NCI-H1436 (cell line): ENCODE measurements around the gene COL20A1.
"Not testable (repeated sequence)": the region's sequence is repeated elsewhere in the genome, so short reads cannot be mapped to it uniquely, and the experiment has no call there.

Experiments used
- DNase-seq: peaks from one replicate; lab custom pipeline; 2025; lab: John Stamatoyannopoulos, UW

COL20A1 gene

GRCh38 chr20:63292904-63293303 lies at the start of gene COL20A1:
TSS of gene COL20A1 (plus strand) at chr20:63293186. CDS start at chr20:63295108, 1,922 bp downstream.
- no peak for DNase-seq

- no peak for DNase-seq
Measured at GRCh38 chr20:63243604-63244247, 49.3 kb upstream of the COL20A1 start.

GRCh38 chr20:63244468-63244867 lies 48.5 kb upstream of the COL20A1 start:
- no peak for DNase-seq

- DNase-seq: no peak
Measured at GRCh38 chr20:63246490-63247288, 46.3 kb upstream of the COL20A1 start.

- DNase-seq: no peak
Measured at GRCh38 chr20:63247671-63248228, 45.2 kb upstream of the COL20A1 start.

GRCh38 chr20:63248835-63249591 lies 44.0 kb upstream of the COL20A1 start:
- no peak for DNase-seq

GRCh38 chr20:63249891-63250290 lies 43.1 kb upstream of the COL20A1 start:
- DNase-seq: no peak

GRCh38 chr20:63251350-63251749 lies 41.6 kb upstream of the COL20A1 start:
- DNase-seq: not testable (repeated sequence)

GRCh38 chr20:63252284-63252711 lies 40.7 kb upstream of the COL20A1 start:
- DNase-seq: no peak

GRCh38 chr20:63253065-63253437 lies 39.9 kb upstream of the COL20A1 start:
- DNase-seq: no peak

- DNase-seq: no peak
Measured at GRCh38 chr20:63253438-63254231, 39.4 kb upstream of the COL20A1 start.

GRCh38 chr20:63254232-63254605 lies 38.8 kb upstream of the COL20A1 start, which contains the start of gene NKAIN4:
TSS of gene NKAIN4 (minus strand) at chr20:63254463. CDS start at chr20:63254450, 13 bp downstream.
- no peak for DNase-seq

- no peak for DNase-seq
Measured at GRCh38 chr20:63254606-63255384, 38.2 kb upstream of the COL20A1 start.

- no peak for DNase-seq
Measured at GRCh38 chr20:63255931-63256704, 36.9 kb upstream of the COL20A1 start.

GRCh38 chr20:63256954-63257353 lies 36.0 kb upstream of the COL20A1 start:
- DNase-seq: no peak

GRCh38 chr20:63257629-63258028 lies 35.4 kb upstream of the COL20A1 start:
- DNase-seq: no peak

- DNase-seq: no peak
Measured at GRCh38 chr20:63258781-63259180, 34.2 kb upstream of the COL20A1 start.

- no peak for DNase-seq
Measured at GRCh38 chr20:63259734-63260460, 33.1 kb upstream of the COL20A1 start.

GRCh38 chr20:63260521-63260920 lies 32.5 kb upstream of the COL20A1 start:
- DNase-seq: no peak
